ENCODE results near the gene ITPR2.

- TF ChIP-seq TFCP2L1 (CRISPR knock-in tag; IDR thresholded peaks at IDR 0.05) (no peak), GATA3 (IDR thresholded peaks at IDR 0.05; ENCODE audit: borderline replicate concordance) (no peak), SMC3 (IDR thresholded peaks at IDR 0.05) (no peak), RFX5 (IDR thresholded peaks at IDR 0.05) (no peak), JUNB (IDR thresholded peaks at IDR 0.05) (no peak), RAD21 (conservative IDR thresholded peaks at IDR 0.05 in 1 of 2, IDR thresholded peaks at IDR 0.05 in 1 of 2) (no peak), CTCF (IDR thresholded peaks at IDR 0.05) (no peak), POLR2A (IDR thresholded peaks at IDR 0.05; ENCODE audit: low read length) (no peak)
Measured at GRCh38 chr12:26798023-26798422, 35.0 kb downstream of the ITPR2 start.

Measured in A549 (cell line).